HT-29 (cell line): ENCODE measurements around the gene LACRT. TPM values are rescaled to one million over a fixed set of nuclear protein-coding genes. Genes with fewer than 3 reads are reported as not detected.

Experiments used
- DNase-seq: peaks from one replicate; pipeline ENCODE4 v3.0.0-alpha.2; 2015; ENCODE audit warnings: low spot score
- total RNA-seq: library from RNA; depleted of rRNA; stranded (reverse); fragments of >200 nt; shearing (Covaris generic); gene quantifications from 2 replicates; pipeline ENCODE4 v1.2.3, GENCODE V29; 2014; rRNA removed

LACRT gene
- total RNA-seq, 1 experiment from 2014 or later, result not detected

- DNase-seq, result no peak
Observed at GRCh38 chr12:54602661-54603060, 32.0 kb downstream of the LACRT start.

- peak; percentile 16 for DNase-seq
Observed at GRCh38 chr12:54601841-54602240, 32.9 kb downstream of the LACRT start.

GRCh38 chr12:54598970-54599369 is 35.7 kb downstream of the LACRT start:
- DNase-seq, result no peak

GRCh38 chr12:54596526-54596946 is 38.2 kb downstream of the LACRT start:
- peak; percentile 80 for DNase-seq

- no peak for DNase-seq
Observed at GRCh38 chr12:54595471-54595870, 39.2 kb downstream of the LACRT start.

- no peak for DNase-seq
Observed at GRCh38 chr12:54593725-54594124, 41.0 kb downstream of the LACRT start.

GRCh38 chr12:54593135-54593534 is 41.6 kb downstream of the LACRT start:
- no peak for DNase-seq

- DNase-seq, result no peak
Observed at GRCh38 chr12:54592316-54592715, 42.4 kb downstream of the LACRT start.

GRCh38 chr12:54590978-54591591 is 43.6 kb downstream of the LACRT start:
- DNase-seq, result no peak

GRCh38 chr12:54589964-54590363 is 44.7 kb downstream of the LACRT start:
- DNase-seq, result no peak

GRCh38 chr12:54588890-54589267 is 45.8 kb downstream of the LACRT start:
- no peak for DNase-seq

GRCh38 chr12:54588110-54588889 is 46.4 kb downstream of the LACRT start, which contains the start of gene PPP1R1A:
Gene PPP1R1A, minus strand, starts transcription at chr12:54588659. Its CDS starts 171 bp downstream, at chr12:54588488.
- DNase-seq, result no peak

GRCh38 chr12:54587315-54587873 is 47.3 kb downstream of the LACRT start:
- no peak for DNase-seq

- no peak for DNase-seq
Observed at GRCh38 chr12:54586620-54587019, 48.1 kb downstream of the LACRT start.

GRCh38 chr12:54585243-54585642 is 49.5 kb downstream of the LACRT start:
- no peak for DNase-seq

- DNase-seq, result no peak
Observed at GRCh38 chr12:54584128-54584527, 50.6 kb downstream of the LACRT start.

GRCh38 chr12:54583726-54584125 is 51.0 kb downstream of the LACRT start:
- DNase-seq, result no peak

- DNase-seq, result no peak
Observed at GRCh38 chr12:54581412-54581811, 53.3 kb downstream of the LACRT start.

Other genes with a start within 250 kb of the LACRT start
- not detected in 2 replicates for gene ITGA5, start 215.6 kb downstream of the LACRT start, total RNA-seq
- gene GTSF1, start 161.3 kb downstream of the LACRT start, total RNA-seq, result not detected in 2 replicates
- gene NCKAP1L, start 137.1 kb downstream of the LACRT start, total RNA-seq, result not detected in 2 replicates
- not detected in 2 replicates for gene PDE1B, start 85.3 kb downstream of the LACRT start, total RNA-seq
- gene PPP1R1A, start 46.2 kb downstream of the LACRT start, total RNA-seq, result not detected in 2 replicates
- gene DCD, start 13.5 kb upstream of the LACRT start, total RNA-seq, result not detected in 2 replicates
- not detected in 2 replicates for gene MUCL1, start 219.6 kb upstream of the LACRT start, total RNA-seq